Measurements from ENCODE around the gene ZMYND8. TPM values are rescaled to one million over a fixed set of nuclear protein-coding genes. Genes with fewer than 3 reads are reported as not detected.

ZMYND8 gene
- total RNA-seq, 1 experiment from 2014 or later: 107 TPM

DNA sequence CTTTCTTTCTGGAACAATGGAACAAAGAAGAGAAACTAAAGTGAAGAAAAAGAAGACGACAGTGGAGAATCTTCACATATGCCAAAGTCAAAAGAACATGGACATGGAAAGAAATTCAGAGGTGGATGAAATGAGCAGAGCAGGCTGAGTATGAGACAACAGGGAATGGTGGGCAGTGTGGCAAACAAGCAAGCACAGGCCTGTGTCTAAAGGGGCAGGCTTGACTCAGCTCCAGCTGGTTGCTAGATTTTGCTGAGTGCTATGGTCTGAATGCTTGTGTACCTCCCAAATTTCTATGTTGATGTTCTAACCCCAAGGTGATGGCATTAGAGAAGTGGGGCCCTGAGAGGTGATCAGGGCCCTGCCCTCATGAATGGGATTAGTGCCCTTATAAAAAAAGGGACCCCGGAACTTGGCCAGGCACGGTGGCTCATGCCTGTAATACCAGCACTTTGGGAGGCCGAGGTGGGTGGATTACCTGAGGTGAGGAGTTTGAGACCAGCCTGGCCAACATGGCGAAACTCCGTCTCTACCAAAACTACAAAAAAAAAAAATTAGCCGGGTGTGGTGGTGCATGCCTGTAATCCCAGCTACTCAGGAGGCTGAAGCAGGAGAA is 49.6 kb downstream of the ZMYND8 start:
- Histone ChIP-seq H3K79me2 (ENCODE audit: low read depth) (peaks cover 100% of the 10 kb centered on the region), H3K27ac (peak overlapping the region; percentile 8; the same call in 1 of the 2 replicates), H3K9me3 (ENCODE audit: insufficient read depth, low read depth) (no peaks in the 10 kb centered on the region), H2AFZ (no peak overlapping the region), H3K36me3 (ENCODE audit: low read depth) (peaks cover 75% of the 10 kb centered on the region), H3F3A (ENCODE audit: insufficient read depth, low read depth) (peaks cover 63% of the 10 kb centered on the region), H4K20me1 (ENCODE audit: insufficient read depth) (peaks cover 5% of the 10 kb centered on the region), H3K4me1 (replicated peaks; ENCODE audit: insufficient read depth) (no peaks in the 10 kb centered on the region), H3K4me2 (no peak overlapping the region), H3K9me2 (ENCODE audit: insufficient read depth) (no peaks in the 10 kb centered on the region), H3K27me3 (ENCODE audit: insufficient read depth, low read depth) (no peaks in the 10 kb centered on the region), H3K4me3 (no peak overlapping the region)
- no TSS peak for BruUV-seq (replicated peaks)
- ChIA-PET POLR2A (ENCODE audit: unreplicated experiment) (no interaction called here), CTCF (interaction anchor here (0.6 kb wide), 1 partner anchor 22 kb away, joined by 9 read pairs; no protein-coding TSS in a partner anchor)
- intact Hi-C loops (cut with micrococcal nuclease; ENCODE audit: unreplicated experiment): no loop called here
- no peak for TF ChIP-seq EZH2 (IDR thresholded peaks at IDR 0.05; ENCODE audit: low read depth)
- TF ChIP-seq, protein P1, sequence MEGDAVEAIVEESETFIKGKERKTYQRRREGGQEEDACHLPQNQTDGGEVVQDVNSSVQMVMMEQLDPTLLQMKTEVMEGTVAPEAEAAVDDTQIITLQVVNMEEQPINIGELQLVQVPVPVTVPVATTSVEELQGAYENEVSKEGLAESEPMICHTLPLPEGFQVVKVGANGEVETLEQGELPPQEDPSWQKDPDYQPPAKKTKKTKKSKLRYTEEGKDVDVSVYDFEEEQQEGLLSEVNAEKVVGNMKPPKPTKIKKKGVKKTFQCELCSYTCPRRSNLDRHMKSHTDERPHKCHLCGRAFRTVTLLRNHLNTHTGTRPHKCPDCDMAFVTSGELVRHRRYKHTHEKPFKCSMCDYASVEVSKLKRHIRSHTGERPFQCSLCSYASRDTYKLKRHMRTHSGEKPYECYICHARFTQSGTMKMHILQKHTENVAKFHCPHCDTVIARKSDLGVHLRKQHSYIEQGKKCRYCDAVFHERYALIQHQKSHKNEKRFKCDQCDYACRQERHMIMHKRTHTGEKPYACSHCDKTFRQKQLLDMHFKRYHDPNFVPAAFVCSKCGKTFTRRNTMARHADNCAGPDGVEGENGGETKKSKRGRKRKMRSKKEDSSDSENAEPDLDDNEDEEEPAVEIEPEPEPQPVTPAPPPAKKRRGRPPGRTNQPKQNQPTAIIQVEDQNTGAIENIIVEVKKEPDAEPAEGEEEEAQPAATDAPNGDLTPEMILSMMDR (conservative IDR thresholded peaks at IDR 0.05): no peak
- DNase-seq: no peak

DNA sequence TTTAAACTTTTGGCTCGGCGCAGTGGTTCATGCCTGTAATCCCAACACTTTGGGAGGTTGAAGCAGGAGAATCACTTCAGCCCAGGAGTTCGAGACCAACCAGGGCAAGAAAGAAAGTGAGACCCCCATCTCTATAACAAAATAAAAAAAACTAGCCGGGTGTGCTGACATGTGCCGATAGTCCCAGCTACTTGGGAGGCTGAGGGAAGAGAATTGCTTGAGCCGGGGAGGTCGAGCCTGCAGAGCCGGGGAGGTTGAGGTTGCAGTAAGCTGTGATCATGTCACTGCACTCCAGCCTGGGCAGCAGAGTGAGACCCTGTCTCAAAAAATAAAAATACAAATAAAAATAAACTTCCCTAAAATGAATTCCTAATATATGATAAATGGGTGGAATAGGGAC is 50.4 kb downstream of the ZMYND8 start:
- Histone ChIP-seq H4K20me1 (ENCODE audit: insufficient read depth) (peaks cover 5% of the 10 kb centered on the region), H3K4me1 (replicated peaks; ENCODE audit: insufficient read depth) (no peaks in the 10 kb centered on the region), H3K9me2 (ENCODE audit: insufficient read depth) (no peaks in the 10 kb centered on the region), H3K4me2 (no peak overlapping the region), H3K36me3 (ENCODE audit: low read depth) (peaks cover 83% of the 10 kb centered on the region), H3K27me3 (ENCODE audit: insufficient read depth, low read depth) (no peaks in the 10 kb centered on the region), H3K4me3 (no peak overlapping the region), H3K9me3 (ENCODE audit: insufficient read depth, low read depth) (no peaks in the 10 kb centered on the region), H3K79me2 (ENCODE audit: low read depth) (peaks cover 99% of the 10 kb centered on the region), H2AFZ (no peak overlapping the region), H3F3A (ENCODE audit: insufficient read depth, low read depth) (peaks cover 59% of the 10 kb centered on the region), H3K27ac (no peak overlapping the region)
- no peak for DNase-seq
- ChIA-PET POLR2A (ENCODE audit: unreplicated experiment) (no interaction called here), CTCF (interaction anchor here (0.6 kb wide), 1 partner anchor 21 kb away, joined by 9 read pairs; no protein-coding TSS in a partner anchor)
- intact Hi-C loops (cut with micrococcal nuclease; ENCODE audit: unreplicated experiment): no loop called here
- no TSS peak for BruUV-seq (replicated peaks)
- TF ChIP-seq, protein P1 (conservative IDR thresholded peaks at IDR 0.05): no peak
- TF ChIP-seq EZH2 (IDR thresholded peaks at IDR 0.05; ENCODE audit: low read depth): no peak

DNA sequence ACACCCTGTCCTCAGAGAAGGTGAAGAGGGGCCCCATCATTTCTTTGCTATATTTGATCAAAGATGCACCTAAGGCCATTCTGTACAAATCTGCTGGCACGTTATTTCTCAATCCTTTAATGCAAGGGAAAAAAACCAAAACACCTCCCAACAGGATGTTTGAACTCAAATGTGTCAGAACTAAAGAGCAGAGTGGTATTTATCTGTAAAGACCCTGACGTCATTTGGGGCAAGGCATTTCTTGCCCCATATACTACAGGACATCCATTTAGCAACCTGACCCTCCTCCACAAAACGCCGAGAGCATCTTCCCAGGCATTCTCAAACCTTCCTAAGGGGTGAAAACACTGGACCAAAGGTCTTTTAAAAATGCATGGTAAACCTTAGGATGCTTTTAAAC is 50.8 kb downstream of the ZMYND8 start:
- CTCF ChIA-PET: no interaction called here
- no peaks in the 10 kb centered on the region for H3K4me1 ChIP-seq (replicated peaks; ENCODE audit: insufficient read depth)
- H3K36me3 ChIP-seq (ENCODE audit: low read depth): peaks cover 87% of the 10 kb centered on the region
- POLR2A ChIA-PET (ENCODE audit: unreplicated experiment): no interaction called here
- no peak overlapping the region for H3K4me2 ChIP-seq
- H2AFZ ChIP-seq: no peak overlapping the region
- H4K20me1 ChIP-seq (ENCODE audit: insufficient read depth): peaks cover 5% of the 10 kb centered on the region
- no peak overlapping the region for H3K4me3 ChIP-seq
- TF ChIP-seq, protein P1 (conservative IDR thresholded peaks at IDR 0.05): no peak
- no peak for DNase-seq
- no TSS peak for BruUV-seq (replicated peaks)
- no peaks in the 10 kb centered on the region for H3K9me3 ChIP-seq (ENCODE audit: insufficient read depth, low read depth)
- no peak overlapping the region for H3K27ac ChIP-seq
- no peaks in the 10 kb centered on the region for H3K9me2 ChIP-seq (ENCODE audit: insufficient read depth)
- H3F3A ChIP-seq (ENCODE audit: insufficient read depth, low read depth): peaks cover 57% of the 10 kb centered on the region
- peaks cover 99% of the 10 kb centered on the region for H3K79me2 ChIP-seq (ENCODE audit: low read depth)
- intact Hi-C loops (cut with micrococcal nuclease; ENCODE audit: unreplicated experiment): no loop called here
- H3K27me3 ChIP-seq (ENCODE audit: insufficient read depth, low read depth): no peaks in the 10 kb centered on the region
